Progenitor cell of endocrine pancreas (in vitro differentiated cells): Measurements from ENCODE around the gene CYP2W1. TPM values are rescaled to one million over a fixed set of nuclear protein-coding genes. Genes with fewer than 3 reads are reported as not detected.

Source experiments
- DNase-seq: peaks from one replicate; pipeline ENCODE4 v3.0.0; 2021; ENCODE audit warnings: low spot score; ENCODE audit not compliant: unreplicated experiment
- H3K27ac Mint-ChIP-seq: 2 replicates; pipeline ENCODE4 v1.8.0; 2021; ENCODE audit warnings: mild to moderate bottlenecking, moderate library complexity, mixed read lengths
- H3K27me3 Mint-ChIP-seq: 2 replicates; pipeline ENCODE4 v1.8.0; 2021; ENCODE audit warnings: mixed read lengths
- H3K36me3 Mint-ChIP-seq: 2 replicates; pipeline ENCODE4 v1.8.0; 2022; ENCODE audit warnings: mixed read lengths; ENCODE audit not compliant: insufficient read depth
- H3K4me1 Mint-ChIP-seq: 2 replicates; pipeline ENCODE4 v1.8.0; 2021; ENCODE audit warnings: low read depth, mixed read lengths
- H3K4me3 Mint-ChIP-seq: 2 replicates; pipeline ENCODE4 v1.8.0; 2021; ENCODE audit warnings: low read depth, mild to moderate bottlenecking, moderate library complexity, mixed read lengths
- H3K9me3 Mint-ChIP-seq: 2 replicates; pipeline ENCODE4 v1.8.0; 2021; ENCODE audit warnings: low read depth, mixed read lengths
- total RNA-seq: library from RNA; stranded (reverse); gene quantifications from 2 replicates; pipeline ENCODE4 v1.2.1, GENCODE V29; 2021
- TF ChIP-seq, protein P1 (sequence below): fragments of 200-600 bp; sonication (generic); IDR thresholded peaks from one replicate; pipeline ENCODE4 v1.5.0; 2021; ENCODE audit warnings: antibody characterized with exemption, mild to moderate bottlenecking; ENCODE audit not compliant: unreplicated experiment

The CYP2W1 gene
- total RNA-seq, 1 donor from 2014 or later = 1.2 TPM

DNA sequence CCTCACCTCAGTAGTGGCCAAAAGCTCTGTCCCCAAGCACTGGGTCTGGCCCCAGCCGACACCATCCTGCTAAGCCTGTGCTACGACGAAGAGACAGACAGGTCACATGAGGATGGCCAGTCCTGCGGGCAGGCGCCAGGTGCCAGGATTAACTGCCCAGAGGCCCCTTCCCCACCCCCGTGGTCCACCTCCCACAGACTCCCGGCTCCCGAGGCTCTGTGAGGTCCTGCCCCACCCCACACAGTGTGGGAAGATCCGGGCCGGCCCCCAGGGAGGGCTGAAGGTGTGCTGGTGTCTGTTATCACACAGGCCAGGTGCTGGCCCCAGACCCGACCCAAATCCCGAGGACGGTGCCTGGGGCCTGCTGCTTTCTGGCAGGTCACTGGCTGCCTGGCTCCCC, 27.2 kb downstream of the CYP2W1 start:
- TF ChIP-seq, protein P1, sequence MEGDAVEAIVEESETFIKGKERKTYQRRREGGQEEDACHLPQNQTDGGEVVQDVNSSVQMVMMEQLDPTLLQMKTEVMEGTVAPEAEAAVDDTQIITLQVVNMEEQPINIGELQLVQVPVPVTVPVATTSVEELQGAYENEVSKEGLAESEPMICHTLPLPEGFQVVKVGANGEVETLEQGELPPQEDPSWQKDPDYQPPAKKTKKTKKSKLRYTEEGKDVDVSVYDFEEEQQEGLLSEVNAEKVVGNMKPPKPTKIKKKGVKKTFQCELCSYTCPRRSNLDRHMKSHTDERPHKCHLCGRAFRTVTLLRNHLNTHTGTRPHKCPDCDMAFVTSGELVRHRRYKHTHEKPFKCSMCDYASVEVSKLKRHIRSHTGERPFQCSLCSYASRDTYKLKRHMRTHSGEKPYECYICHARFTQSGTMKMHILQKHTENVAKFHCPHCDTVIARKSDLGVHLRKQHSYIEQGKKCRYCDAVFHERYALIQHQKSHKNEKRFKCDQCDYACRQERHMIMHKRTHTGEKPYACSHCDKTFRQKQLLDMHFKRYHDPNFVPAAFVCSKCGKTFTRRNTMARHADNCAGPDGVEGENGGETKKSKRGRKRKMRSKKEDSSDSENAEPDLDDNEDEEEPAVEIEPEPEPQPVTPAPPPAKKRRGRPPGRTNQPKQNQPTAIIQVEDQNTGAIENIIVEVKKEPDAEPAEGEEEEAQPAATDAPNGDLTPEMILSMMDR = no peak
- no peak overlapping the region for H3K27ac Mint-ChIP-seq
- DNase-seq = no peak
- no peak overlapping the region for H3K4me3 Mint-ChIP-seq
- H3K9me3 Mint-ChIP-seq = no peaks in the 10 kb centered on the region
- peaks cover 3% of the 10 kb centered on the region for H3K4me1 Mint-ChIP-seq
- no peaks in the 10 kb centered on the region for H3K27me3 Mint-ChIP-seq
- H3K36me3 Mint-ChIP-seq = peaks cover 3% of the 10 kb centered on the region

DNA sequence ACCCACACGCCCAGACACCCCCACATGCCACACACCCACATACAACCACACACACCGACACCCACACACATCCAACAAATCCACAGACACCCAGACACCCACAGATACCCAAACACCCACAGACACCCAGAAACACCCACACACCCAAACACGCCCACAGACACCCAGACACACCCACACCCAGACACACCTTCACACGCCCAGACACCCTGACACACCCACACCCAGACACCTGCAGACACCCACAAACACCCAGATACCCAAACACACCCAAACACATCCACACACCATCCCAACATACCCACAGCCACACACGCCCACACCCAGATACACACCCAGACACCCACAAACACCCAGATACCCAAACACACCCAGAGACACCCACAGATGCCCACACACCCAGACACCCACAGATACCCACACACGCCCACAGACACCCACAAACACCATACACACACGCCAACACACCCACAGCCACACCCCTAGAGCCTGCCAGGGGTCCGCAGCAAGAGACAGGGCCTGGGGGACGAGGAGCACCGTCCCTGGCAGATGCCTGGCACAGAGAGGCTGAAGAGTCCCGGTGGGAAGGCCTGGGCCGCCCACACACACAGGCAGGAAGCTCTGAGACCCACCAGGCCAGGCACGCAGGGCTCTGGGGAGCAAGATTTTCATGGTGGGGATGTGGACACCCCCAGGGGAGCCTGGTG, 28.5 kb downstream of the CYP2W1 start:
- Mint-ChIP-seq H3K27ac (no peak overlapping the region), H3K9me3 (no peaks in the 10 kb centered on the region), H3K36me3 (peaks cover 3% of the 10 kb centered on the region), H3K4me3 (no peak overlapping the region), H3K27me3 (no peaks in the 10 kb centered on the region), H3K4me1 (peaks cover 5% of the 10 kb centered on the region)
- no peak for DNase-seq
- TF ChIP-seq, protein P1 = no peak

DNA sequence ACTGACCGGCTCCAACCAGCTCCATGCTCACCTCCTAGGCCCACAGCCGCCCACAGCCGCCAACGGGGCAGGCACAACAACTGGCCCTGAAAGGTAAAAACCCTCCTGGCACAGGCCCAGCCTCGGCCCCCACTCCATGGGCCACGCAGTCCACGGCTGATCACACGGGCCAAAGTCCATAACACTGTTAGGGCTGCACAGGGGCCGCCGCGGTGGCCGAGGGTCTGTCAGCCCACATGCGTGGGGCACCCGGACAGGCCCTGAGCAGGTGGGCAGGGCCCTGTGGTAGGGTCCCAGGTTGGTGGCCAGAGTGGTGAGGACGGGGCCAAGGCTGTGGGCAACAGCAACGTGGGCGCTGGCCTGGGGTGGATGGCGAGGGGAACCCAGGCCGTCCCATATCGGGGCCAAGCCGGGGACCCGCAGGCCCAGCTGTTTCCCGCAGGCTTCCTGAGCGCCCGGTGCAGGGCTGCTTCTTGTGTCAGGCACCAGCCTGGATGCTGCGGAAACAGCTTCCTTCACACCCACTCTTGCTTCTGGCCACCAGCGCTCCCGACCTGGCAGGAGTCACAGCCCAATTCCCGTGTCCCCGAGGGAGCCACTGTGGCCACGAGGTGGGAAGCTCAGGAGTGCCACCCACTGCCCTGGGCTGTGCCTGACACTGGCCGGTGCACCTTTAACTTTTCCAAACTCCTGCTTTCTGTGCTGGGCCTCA, 29.2 kb downstream of the CYP2W1 start:
- TF ChIP-seq, protein P1 = no peak
- H3K4me1 Mint-ChIP-seq = peaks cover 5% of the 10 kb centered on the region
- H3K27ac Mint-ChIP-seq = no peak overlapping the region

DNA sequence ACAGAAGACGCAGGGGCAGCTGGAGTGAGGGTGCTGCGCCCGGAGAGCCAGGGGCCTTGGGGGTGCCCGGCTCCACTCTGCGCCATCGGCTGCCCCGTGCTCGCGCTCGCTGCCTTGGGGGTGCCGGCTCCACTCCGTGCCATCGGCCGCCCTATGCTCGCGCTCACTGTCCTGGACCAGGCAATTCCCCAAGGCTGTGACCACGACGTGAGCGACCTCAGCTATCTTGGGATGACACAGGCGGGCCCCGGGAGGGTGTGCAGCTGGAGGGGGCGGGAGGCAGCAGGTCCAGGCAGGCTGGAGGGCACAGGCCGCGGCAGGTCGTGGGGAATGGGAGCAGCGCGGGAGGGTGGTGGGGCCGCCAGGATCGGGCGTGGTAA, 29.7 kb downstream of the CYP2W1 start:
- no peak overlapping the region for H3K27ac Mint-ChIP-seq
- peaks cover 3% of the 10 kb centered on the region for H3K36me3 Mint-ChIP-seq
- TF ChIP-seq, protein P1 = no peak
- H3K27me3 Mint-ChIP-seq = no peaks in the 10 kb centered on the region
- H3K4me3 Mint-ChIP-seq = no peak overlapping the region
- no peaks in the 10 kb centered on the region for H3K9me3 Mint-ChIP-seq
- no peak for DNase-seq
- H3K4me1 Mint-ChIP-seq = peaks cover 5% of the 10 kb centered on the region

More for the DNA sequence above, 29.2 kb downstream of the CYP2W1 start:
- Mint-ChIP-seq H3K27me3 (no peaks in the 10 kb centered on the region), H3K4me3 (no peak overlapping the region), H3K9me3 (no peaks in the 10 kb centered on the region), H3K36me3 (peaks cover 3% of the 10 kb centered on the region)
- no peak for DNase-seq

DNA sequence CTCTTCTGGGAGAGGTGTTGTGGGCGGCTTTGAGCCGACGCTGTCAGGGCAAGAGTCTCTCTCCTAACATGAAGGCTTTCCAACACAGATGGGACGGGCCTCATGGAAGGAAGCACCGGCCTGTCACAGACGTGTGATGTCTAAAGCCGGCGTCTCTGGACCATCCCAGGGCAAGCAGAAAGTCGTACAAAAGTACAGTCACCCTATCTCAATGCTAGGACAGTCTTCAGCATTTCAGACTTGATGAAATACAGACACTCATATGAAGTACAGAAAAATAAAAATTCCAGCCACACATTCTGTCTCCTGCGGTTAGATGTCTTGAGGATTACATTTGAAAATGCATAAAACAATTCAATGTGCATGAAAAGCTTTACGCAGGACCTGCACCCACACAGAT, 30.6 kb downstream of the CYP2W1 start:
- Mint-ChIP-seq H3K4me3 (no peak overlapping the region), H3K36me3 (peaks cover 8% of the 10 kb centered on the region), H3K9me3 (no peaks in the 10 kb centered on the region), H3K27ac (no peak overlapping the region), H3K4me1 (peaks cover 5% of the 10 kb centered on the region), H3K27me3 (no peaks in the 10 kb centered on the region)
- DNase-seq = no peak
- TF ChIP-seq, protein P1 = no peak
